H1 (cell line): Measurements from ENCODE around the gene HIVEP2. TPM values are rescaled to one million over a fixed set of nuclear protein-coding genes. Genes with fewer than 3 reads are reported as not detected.

ENCODE experiments used
- CHD7 ChIP-seq: fragments of 300-600 bp; sonication (generic); IDR thresholded peaks from 2 replicates; pipeline ENCODE4 v1.7.1; 2012; ENCODE audit warnings: low read length, moderate library complexity, mild to moderate bottlenecking, inconsistent platforms; ENCODE audit not compliant: insufficient replicate concordance
- polyA plus RNA-seq, 7 experiments: library from polyadenylated mRNA; depleted of rRNA in 3 of 7; stranded (reverse) in 5 of 7; unstranded in 2 of 7; fragments of >200 nt in 5 of 7; fragments of 200-250 nt in 2 of 7; gene quantifications; 1 replicate in 5 of 7; 2 replicates in 1 of 7; 4 replicates in 1 of 7; pipeline versions ENCODE4 v1.2.1 to v1.2.3, GENCODE V29; 2011 to 2013; ENCODE audit warnings: missing spikeins in 2 of 7, mixed read lengths in 2 of 7
- total RNA-seq: library from RNA; stranded (reverse); fragmentation: NEBNext Ultra II Directional; extraction: Animal tissue kit (Norgen Biotek cat#: 25700); gene quantifications from 2 replicates; pipeline ENCODE4 v1.2.1, GENCODE V29; 2021

The HIVEP2 gene
- total and polyA plus RNA-seq, 2 of the 8 experiments (the other 6 are each of a cell fraction or from before 2014, with no cell fraction given): 2.2 to 6.1 TPM

- TF ChIP-seq CHD7: no peak
- TF ChIP-seq, all 59 proteins: peak for 0
These were observed 114.8 kb downstream of the HIVEP2 start (continued) for GRCh38 chr6:142830116-142830710.
